IMR-90 (cell line): ENCODE data around the gene CLDN24. TPM values are rescaled to one million over a fixed set of nuclear protein-coding genes. Genes with fewer than 3 reads are reported as not detected.

Experiments
- ATAC-seq: fragments of 200-7000 bp; cut with Tn5 transposase; 2 replicates; pipeline ENCODE4 v1.9.1; 2020; ENCODE audit warnings: low read depth, mild to moderate bottlenecking, moderate library complexity
- BruUV-seq: library from RNA; stranded (reverse); fragments of 400-500 nt; replicated peaks from 2 replicates; lab custom pipeline; 2021; lab: Mats Ljungman, UMichigan
- CTCF ChIA-PET: fragments of 300-600 bp; formaldehyde crosslinking; extraction: SDS; loops from one replicate; lab custom pipeline; 2021; ENCODE audit warnings: antibody characterized with exemption; lab: Yijun Ruan, JAX
- POLR2A ChIA-PET: fragments of 300-600 bp; sonication (Branson Sonifier 250); formaldehyde crosslinking; loops from one replicate; lab custom pipeline; 2022; ENCODE audit warnings: antibody characterized with exemption; ENCODE audit not compliant: unreplicated experiment; lab: Charles Lee
- DNase-seq: peaks from one replicate; pipeline ENCODE4 v3.0.0; 2013
- H2AFZ ChIP-seq: replicated peaks from 2 replicates; pipeline ENCODE3; 2013; ENCODE audit warnings: low read length, mild to moderate bottlenecking; ENCODE audit not compliant: poor library complexity
- H2AK5ac ChIP-seq: 2 replicates; pipeline ENCODE4 v1.6.1; 2013; ENCODE audit warnings: low read depth, low read length, inconsistent platforms
- H2AK9ac ChIP-seq: replicated peaks from 2 replicates; pipeline ENCODE3; 2013; ENCODE audit warnings: mild to moderate bottlenecking, low read depth, low read length, moderate library complexity; ENCODE audit not compliant: poor library complexity
- H2BK120ac ChIP-seq: 2 replicates; pipeline ENCODE4 v1.6.1; 2013; ENCODE audit warnings: low read depth, low read length, inconsistent platforms
- H2BK15ac ChIP-seq: 3 replicates; pipeline ENCODE4 v1.6.1; 2013; ENCODE audit warnings: low read depth, low read length, inconsistent platforms
- H2BK20ac ChIP-seq: 2 replicates; pipeline ENCODE4 v1.6.1; 2013; ENCODE audit warnings: low read depth, mild to moderate bottlenecking, inconsistent platforms, low read length, moderate library complexity
- H2BK5ac ChIP-seq: 2 replicates; pipeline ENCODE4 v1.6.1; 2013; ENCODE audit warnings: mild to moderate bottlenecking, low read depth, low read length, inconsistent platforms; ENCODE audit not compliant: poor library complexity, severe bottlenecking
- H3K14ac ChIP-seq: replicated peaks from 2 replicates; pipeline ENCODE4 v1.6.1; 2013; ENCODE audit warnings: low read depth, low read length, inconsistent platforms
- H3K18ac ChIP-seq: 2 replicates; pipeline ENCODE4 v1.6.1; 2013; ENCODE audit warnings: low read depth, low read length, control low read depth
- H3K23ac ChIP-seq: 2 replicates; pipeline ENCODE4 v1.6.1; 2013; ENCODE audit warnings: low read depth, low read length, inconsistent platforms
- H3K27ac ChIP-seq: 2 replicates; pipeline ENCODE4 v1.5.1; 2013; ENCODE audit warnings: mild to moderate bottlenecking, control low read depth, low read length; ENCODE audit not compliant: insufficient read depth
- H3K27me3 ChIP-seq: 2 replicates; pipeline ENCODE4 v1.6.1; 2013; ENCODE audit warnings: low read length; ENCODE audit not compliant: control insufficient read depth, insufficient read depth
- H3K36me3 ChIP-seq: 2 replicates; pipeline ENCODE4 v1.6.1; 2013; ENCODE audit warnings: low read length, mixed read lengths; ENCODE audit not compliant: control insufficient read depth, insufficient read depth
- H3K4ac ChIP-seq: 2 replicates; pipeline ENCODE4 v1.6.1; 2013; ENCODE audit warnings: low read depth, low read length, inconsistent platforms
- H3K4me1 ChIP-seq: 2 replicates; pipeline ENCODE4 v1.6.1; 2013; ENCODE audit warnings: low read length, mixed read lengths; ENCODE audit not compliant: control insufficient read depth, insufficient read depth
- H3K4me2 ChIP-seq: 2 replicates; pipeline ENCODE4 v1.6.1; 2013; ENCODE audit warnings: low read depth, mild to moderate bottlenecking, control low read depth, low read length, moderate library complexity
- H3K4me3 ChIP-seq: 2 replicates; pipeline ENCODE4 v1.5.1; 2013; ENCODE audit warnings: low read depth, mild to moderate bottlenecking, control low read depth, low read length, moderate library complexity; ENCODE audit not compliant: insufficient read depth
- H3K56ac ChIP-seq: 2 replicates; pipeline ENCODE4 v1.6.1; 2013; ENCODE audit warnings: low read length, inconsistent platforms; ENCODE audit not compliant: insufficient read depth; ENCODE audit errors: extremely low read depth
- H3K79me1 ChIP-seq, 2 experiments: 2 replicates each; pipeline ENCODE4 v1.6.1; 2013; ENCODE audit warnings: low read length in 2 of 2, inconsistent platforms in 1 of 2, low read depth in 1 of 2
- H3K9ac ChIP-seq: 2 replicates; pipeline ENCODE4 v1.6.1; 2013; ENCODE audit warnings: low read depth, low read length, control low read depth
- H3K9me1 ChIP-seq: 2 replicates; pipeline ENCODE4 v1.6.1; 2013; ENCODE audit warnings: low read length, inconsistent platforms; ENCODE audit not compliant: insufficient read depth
- H3K9me3 ChIP-seq: 2 replicates; pipeline ENCODE4 v1.6.1; 2013; ENCODE audit warnings: low read length; ENCODE audit not compliant: control insufficient read depth, insufficient read depth
- H4K20me1 ChIP-seq: 2 replicates; pipeline ENCODE4 v1.6.1; 2013; ENCODE audit warnings: low read length, inconsistent platforms; ENCODE audit not compliant: insufficient read depth
- H4K5ac ChIP-seq: 2 replicates; pipeline ENCODE4 v1.6.1; 2013; ENCODE audit warnings: mild to moderate bottlenecking, low read depth, low read length, control low read depth
- H4K8ac ChIP-seq, 2 experiments: 2 replicates each; pipeline ENCODE4 v1.6.1; 2013; ENCODE audit warnings: low read depth in 2 of 2, low read length in 2 of 2, control low read depth in 1 of 2, inconsistent platforms in 1 of 2
- H4K91ac ChIP-seq: 2 replicates; pipeline ENCODE4 v1.6.1; 2013; ENCODE audit warnings: low read depth, low read length, inconsistent platforms; ENCODE audit not compliant: insufficient read depth
- CTCF ChIP-seq: conservative IDR thresholded peaks from 2 replicates; pipeline ENCODE4 v1.5.1; 2012; ENCODE audit warnings: mild to moderate bottlenecking, low read depth, low read length, improper control_type of control experiment
- FOS ChIP-seq: fragments of 150-350 bp; IDR thresholded peaks from 2 replicates; pipeline ENCODE4 v1.6.1; 2016; ENCODE audit warnings: low read depth, low read length
- MAFK ChIP-seq: IDR thresholded peaks from 2 replicates; pipeline ENCODE4 v1.6.1; 2012; ENCODE audit warnings: low read depth, low read length, improper control_type of control experiment
- RCOR1 ChIP-seq: IDR thresholded peaks from 2 replicates; pipeline ENCODE4 v1.6.1; 2012; ENCODE audit warnings: mild to moderate bottlenecking, low read length, improper control_type of control experiment; ENCODE audit not compliant: insufficient replicate concordance
- RFX5 ChIP-seq: IDR thresholded peaks from 2 replicates; pipeline ENCODE4 v1.8.0; 2012; ENCODE audit warnings: low read depth, mild to moderate bottlenecking, low read length, moderate library complexity
- WGBS, 2 experiments: methylation state at CpG; one replicate each; pipeline versions ENCODE4 v1.1.5 to v1.1.7; 2013; ENCODE audit warnings: missing lambda C conversion rate in 2 of 2; ENCODE audit not compliant: insufficient read length in 1 of 2; ENCODE audit errors: extremely low coverage in 2 of 2; 5-methylcytosine and 5-hydroxymethylcytosine counted together
- dilution Hi-C: fragments of 300-500 bp; cut with HindIII; formaldehyde crosslinking; loops from one replicate; pipeline ENCODE4 v1.14.3; 2018; ENCODE audit warnings: low sequenced_read_pairs; ENCODE audit not compliant: unreplicated experiment
- in situ Hi-C: fragments of 300-500 bp; cut with MboI; formaldehyde crosslinking; loops from 3 replicates; pipeline ENCODE4 v1.14.3; 2019; ENCODE audit warnings: low sequenced_read_pairs, inconsistent platforms, mixed read lengths
- intact Hi-C: fragments of 100-400 bp; cut with micrococcal nuclease; formaldehyde crosslinking; loops from 2 replicates; pipeline ENCODE4 v1.10.0; 2022
- polyA plus RNA-seq, 3 experiments: library from polyadenylated mRNA; depleted of rRNA; stranded (reverse); fragments of >200 nt; gene quantifications; 2 replicates each; pipeline ENCODE4 v1.2.3, GENCODE V29; 2012; ENCODE audit warnings: low replicate concordance in 1 of 3
- total RNA-seq: library from RNA; depleted of rRNA; stranded (reverse); fragments of >200 nt; gene quantifications from 2 replicates; pipeline ENCODE4 v1.2.3, GENCODE V29; 2012

Gene CLDN24
- total and polyA plus RNA-seq, 2 of the 4 experiments (the other 2 are of a cell fraction), result not detected

- in situ Hi-C loops, result no loop called here
- POLR2A ChIA-PET, result no interaction called here
Observed at GRCh38 chr4:183314806-183315205, 7.4 kb downstream of the CLDN24 start.

More at GRCh38 chr4:183314806-183315205, 7.4 kb downstream of the CLDN24 start:
- Histone ChIP-seq H2AK5ac (no peak overlapping the region), H4K20me1 (no peaks in the 10 kb centered on the region; the same call in 1 of the 2 replicates), H2AK9ac (no peak overlapping the region), H3K9me1 (peaks cover 4% of the 10 kb centered on the region; the same call in 1 of the 2 replicates), H2BK120ac (no peak overlapping the region), H2BK15ac (no peak overlapping the region), H3K27me3 (no peaks in the 10 kb centered on the region), H3K4me2 (no peak overlapping the region), H4K8ac (no peak overlapping the region), H3K4me1 (peaks cover 4% of the 10 kb centered on the region; the same call in 1 of the 2 replicates), H3K9me3 (no peaks in the 10 kb centered on the region), H2BK5ac (no peak overlapping the region), H3K36me3 (peaks cover 38% of the 10 kb centered on the region), H3K79me1 (no peaks in the 10 kb centered on the region; a peak in 1 of 4 replicates), H3K18ac (no peak overlapping the region), H3K27ac (no peak overlapping the region), H3K14ac (no peak overlapping the region), H4K5ac (no peak overlapping the region), H3K4me3 (no peak overlapping the region), H2BK20ac (no peak overlapping the region), H3K9ac (no peak overlapping the region), H2AFZ (no peak overlapping the region), H3K4ac (no peak overlapping the region), H3K23ac (no peak overlapping the region), H3K56ac (no peak overlapping the region), H4K91ac (no peak overlapping the region)
- dilution Hi-C loops, result no loop called here
- CTCF ChIA-PET, result no interaction called here
- intact Hi-C loops, result loop anchor here (5.0 kb wide), 1 partner anchor 82 kb away; no protein-coding TSS in a partner anchor
- no peak for DNase-seq
- TF ChIP-seq FOS (no peak), CTCF (no peak), MAFK (no peak), RFX5 (no peak), RCOR1 (no peak)
- BruUV-seq, result no TSS peak
- no peak for ATAC-seq
- WGBS, 2 experiments, result 100% methylated on average over 4 of the region's 9 CpGs; no CpG with 5 or more reads in 1 of the 2 experiments
